HepG2 (cell line): ENCODE measurements around the gene TTLL11. TPM values are rescaled to one million over a fixed set of nuclear protein-coding genes. Genes with fewer than 3 reads are reported as not detected.
"Not testable (repeated sequence)": the region's sequence is repeated elsewhere in the genome, so short reads cannot be mapped to it uniquely, and the experiment has no call there.

ENCODE experiments used
- ATAC-seq: fragments of 200-7000 bp; cut with Tn5 transposase; 3 replicates; pipeline ENCODE4 v1.9.1; 2020; ENCODE audit warnings: mild to moderate bottlenecking, moderate library complexity
- BruUV-seq: library from RNA; stranded (reverse); fragments of 400-500 nt; replicated peaks from 2 replicates; lab custom pipeline; 2021; lab: Mats Ljungman, UMichigan
- CTCF ChIA-PET: fragments of 300-600 bp; formaldehyde crosslinking; extraction: SDS; loops from one replicate; lab custom pipeline; 2021; ENCODE audit warnings: low total read pairs, inconsistent platforms, low intra/inter-chr PET ratio; lab: Yijun Ruan, JAX
- POLR2A ChIA-PET: fragments of 350-600 bp; sonication (Branson Sonifier 250); formaldehyde crosslinking; loops from one replicate; lab custom pipeline; 2020; ENCODE audit warnings: antibody characterized with exemption, inconsistent platforms; lab: Yijun Ruan, JAX
- DNase-seq: peaks from one replicate; pipeline ENCODE4 v3.0.0-alpha.2; 2015; ENCODE audit warnings: low spot score
- FAIRE-seq: peaks from 3 replicates; lab custom pipeline; 2011; peaks lifted over from hg19 to GRCh38; lab: Jason Lieb, UNC
- H2AFZ ChIP-seq: one replicate; pipeline ENCODE4 v1.6.1; 2011; ENCODE audit warnings: low read length, inconsistent platforms
- H3K27ac ChIP-seq: fragments of 300-600 bp; 3 replicates; pipeline ENCODE4 v1.8.0; 2011; ENCODE audit warnings: mixed run types, mild to moderate bottlenecking, mixed read lengths, low read length, inconsistent platforms; ENCODE audit not compliant: insufficient read depth; ENCODE audit errors: extremely low read length
- H3K27me3 ChIP-seq, 2 experiments: fragments of 200-600 bp in 1 of 2; 2 replicates in 1 of 2; 3 replicates in 1 of 2; pipeline versions ENCODE4 v1.6.0 to v1.8.0; 2011; ENCODE audit warnings: low read length in 2 of 2, mild to moderate bottlenecking in 2 of 2, moderate library complexity in 2 of 2, inconsistent platforms in 1 of 2; ENCODE audit not compliant: insufficient read depth in 2 of 2, control insufficient read depth in 1 of 2
- H3K36me3 ChIP-seq, 2 experiments: fragments of 200-600 bp in 1 of 2; replicated peaks in 1 of 2; 2 replicates in 1 of 2; 3 replicates in 1 of 2; pipeline versions ENCODE4 v1.5.1 to v1.8.0; 2011; ENCODE audit warnings: low read length in 2 of 2, inconsistent platforms in 1 of 2; ENCODE audit not compliant: insufficient read depth in 2 of 2, control insufficient read depth in 1 of 2
- H3K4me1 ChIP-seq: 2 replicates; pipeline ENCODE4 v1.5.1; 2012; ENCODE audit warnings: low read length, inconsistent platforms; ENCODE audit not compliant: insufficient read depth
- H3K4me2 ChIP-seq: 2 replicates; pipeline ENCODE4 v1.6.0; 2011; ENCODE audit warnings: low read depth, low read length, inconsistent platforms
- H3K4me3 ChIP-seq, 3 experiments: fragments of 200-600 bp in 1 of 3; sonication (generic), shearing (Covaris generic) in 1 of 3; replicated peaks in 1 of 3; 2 replicates each; pipeline ENCODE4 v1.5.1; 2011 to 2016; ENCODE audit warnings: low read length in 3 of 3, inconsistent platforms in 2 of 3, low read depth in 2 of 3, mild to moderate bottlenecking in 2 of 3, control low read depth in 1 of 3, mixed read lengths in 1 of 3; ENCODE audit not compliant: insufficient read depth in 1 of 3
- H3K79me2 ChIP-seq: one replicate; pipeline ENCODE4 v1.6.1; 2011; ENCODE audit warnings: low read length, inconsistent platforms; ENCODE audit not compliant: insufficient read depth
- H3K9ac ChIP-seq: 2 replicates; pipeline ENCODE4 v1.6.0; 2011; ENCODE audit warnings: mild to moderate bottlenecking, low read depth, low read length, inconsistent platforms; ENCODE audit not compliant: insufficient read depth
- H3K9me3 ChIP-seq: 2 replicates; pipeline ENCODE4 v1.5.1; 2012; ENCODE audit warnings: mild to moderate bottlenecking, low read length
- H4K20me1 ChIP-seq: 2 replicates; pipeline ENCODE4 v1.6.0; 2011; ENCODE audit warnings: inconsistent platforms, mild to moderate bottlenecking, low read length, moderate library complexity; ENCODE audit not compliant: insufficient read depth
- DR1 ChIP-seq: sonication (generic); formaldehyde crosslinking; IDR thresholded peaks from 2 replicates; pipeline ENCODE4 v1.8.0; 2021; ENCODE audit warnings: mild to moderate bottlenecking, missing genetic modification reagents, inconsistent platforms
- ERF ChIP-seq: IDR thresholded peaks from 2 replicates; pipeline ENCODE4 v1.6.1; 2018; ENCODE audit warnings: missing biosample characterization, missing genetic modification reagents
- EZH2 ChIP-seq: conservative IDR thresholded peaks from 2 replicates; pipeline ENCODE4 v1.6.1; 2012; ENCODE audit warnings: mild to moderate bottlenecking, low read depth, low read length, moderate library complexity
- FOXJ3 ChIP-seq: sonication (generic); formaldehyde crosslinking; IDR thresholded peaks from 2 replicates; pipeline ENCODE4 v1.4.0; 2020; ENCODE audit warnings: missing genetic modification reagents, mild to moderate bottlenecking, borderline replicate concordance
- HMG20A ChIP-seq: IDR thresholded peaks from 2 replicates; pipeline ENCODE4 v1.6.1; 2016; ENCODE audit warnings: borderline replicate concordance
- HNF4A ChIP-seq: sonication (generic); formaldehyde crosslinking; IDR thresholded peaks from 2 replicates; pipeline ENCODE4 v1.4.0; 2020; ENCODE audit warnings: missing genetic modification reagents
- KMT2B ChIP-seq: IDR thresholded peaks from 2 replicates; pipeline ENCODE4 v1.6.1; 2016; ENCODE audit warnings: missing genetic modification reagents, missing compliant biosample characterization
- SYNCRIP ChIP-seq: fragments of 200-400 bp; formaldehyde crosslinking; IDR thresholded peaks from 2 replicates; pipeline ENCODE4 v1.6.1; 2018; ENCODE audit warnings: mild to moderate bottlenecking, low read depth, low read length; ENCODE audit not compliant: insufficient read depth
- ZGPAT ChIP-seq: IDR thresholded peaks from 2 replicates; pipeline ENCODE4 v1.6.1; 2016; ENCODE audit warnings: mild to moderate bottlenecking
- ZNF160 ChIP-seq: sonication (generic); formaldehyde crosslinking; IDR thresholded peaks from 2 replicates; pipeline ENCODE4 v1.8.0; 2022; ENCODE audit warnings: mild to moderate bottlenecking, inconsistent platforms, missing genetic modification reagents
- ZNF234 ChIP-seq: sonication (generic); formaldehyde crosslinking; conservative IDR thresholded peaks from 2 replicates; pipeline ENCODE4 v1.5.1; 2020; ENCODE audit warnings: mild to moderate bottlenecking, missing genetic modification reagents
- ZNF432 ChIP-seq: sonication (generic); formaldehyde crosslinking; IDR thresholded peaks from 2 replicates; pipeline ENCODE4 v1.5.0; 2020; ENCODE audit warnings: missing genetic modification reagents, mild to moderate bottlenecking, borderline replicate concordance
- ZNF629 ChIP-seq: sonication (generic); formaldehyde crosslinking; conservative IDR thresholded peaks from 2 replicates; pipeline ENCODE4 v1.5.0; 2020; ENCODE audit warnings: missing genetic modification reagents
- ZNF670 ChIP-seq: sonication (generic); formaldehyde crosslinking; IDR thresholded peaks from 2 replicates; pipeline ENCODE4 v1.8.0; 2022; ENCODE audit warnings: mild to moderate bottlenecking, missing genetic modification reagents, borderline replicate concordance
- ZNF792 ChIP-seq: IDR thresholded peaks from 2 replicates; pipeline ENCODE4 v1.6.1; 2016
- ZNF83 ChIP-seq: sonication (generic); formaldehyde crosslinking; IDR thresholded peaks from 2 replicates; pipeline ENCODE4 v1.4.0; 2020; ENCODE audit warnings: missing genetic modification reagents, mild to moderate bottlenecking, borderline replicate concordance
- WGBS: methylation state at CpG from one replicate; pipeline ENCODE4 v1.1.6; 2017; ENCODE audit warnings: low lambda C conversion rate; 5-methylcytosine and 5-hydroxymethylcytosine counted together
- in situ Hi-C: cut with HindIII; loops from 2 replicates; pipeline ENCODE4 v1.10.0; 2017; ENCODE audit warnings: low pct_unique_long_range_greater_than_20kb; ENCODE audit not compliant: extremely low pct_ligation_motif_present
- intact Hi-C: fragments of 100-400 bp; cut with micrococcal nuclease; formaldehyde crosslinking; loops from one replicate; pipeline ENCODE4 v1.10.0; 2022; ENCODE audit not compliant: unreplicated experiment
- polyA plus RNA-seq, 8 experiments: library from polyadenylated mRNA; depleted of rRNA in 3 of 8; stranded (reverse) in 7 of 8; unstranded in 1 of 8; fragments of >200 nt; fragmentation: Illumina TruSeq in 4 of 8; extraction: Trizol in 4 of 8; gene quantifications; 2 replicates each; pipeline versions ENCODE4 v1.2.1 to v1.2.3, GENCODE V29; 2011 to 2016; ENCODE audit warnings: low read depth in 4 of 8, missing spikeins in 1 of 8, mixed read lengths in 1 of 8; ENCODE audit not compliant: insufficient read depth in 1 of 8
- total RNA-seq, 5 experiments: library from RNA; depleted of rRNA; stranded (reverse); fragments of >200 nt; fragmentation: Illumina TruSeq; extraction: Trizol; gene quantifications; 2 replicates each; pipeline ENCODE4 v1.2.3, GENCODE V29; 2016; ENCODE audit warnings: low read depth in 1 of 5

Gene TTLL11
- total and polyA plus RNA-seq, 2 of the 13 experiments (the other 11 are each of a cell fraction or from before 2014, with no cell fraction given), result 4.5 to 5.2 TPM

- TF ChIP-seq HNF4A, result peak; percentile 42; the same call in 1 of the 2 replicates
- TF ChIP-seq, all 625 proteins: peak for 14
Observed at GRCh38 chr9:122001491-122002201, 91.5 kb downstream of the TTLL11 start (continued).

GRCh38 chr9:122000526-122000925 is 92.6 kb downstream of the TTLL11 start:
- FAIRE-seq, H3K27me3 ChIP-seq, H2AFZ ChIP-seq, H3K9me3 ChIP-seq, BruUV-seq, H3K79me2 ChIP-seq, DNase-seq, H3K27ac ChIP-seq, H3K36me3 ChIP-seq, H3K9ac ChIP-seq, CTCF ChIA-PET, H3K4me3 ChIP-seq, H4K20me1 ChIP-seq, H3K4me2 ChIP-seq, POLR2A ChIA-PET, in situ Hi-C loops, intact Hi-C loops, ATAC-seq: not testable (repeated sequence)
- 97% methylated on average over 6 of the region's 6 CpGs for WGBS
- H3K4me1 ChIP-seq, result peaks cover 33% of the 10 kb centered on the region

- in situ Hi-C loops (loop anchor here (10.0 to 25.0 kb wide), 2 partner anchors 262 to 355 kb away; no protein-coding TSS in a partner anchor), intact Hi-C loops (no loop called here)
- ATAC-seq, result no peak
- Histone ChIP-seq H2AFZ (no peak overlapping the region), H3K4me1 (peaks cover 33% of the 10 kb centered on the region), H3K79me2 (no peaks in the 10 kb centered on the region), H3K9me3 (no peaks in the 10 kb centered on the region), H3K27me3 (no peaks in the 10 kb centered on the region), H3K27ac (no peak overlapping the region), H3K4me3 (no peak overlapping the region), H3K4me2 (no peak overlapping the region), H3K36me3 (no peaks in the 10 kb centered on the region), H4K20me1 (no peaks in the 10 kb centered on the region), H3K9ac (no peak overlapping the region)
- CTCF ChIA-PET, result no interaction called here
- POLR2A ChIA-PET, result no interaction called here
- TF ChIP-seq KMT2B (CRISPR knock-in tag) (no peak), SYNCRIP (no peak), ZNF670 (CRISPR knock-in tag) (no peak), EZH2 (no peak), ZNF432 (CRISPR knock-in tag) (no peak), ZGPAT (CRISPR knock-in tag) (no peak), FOXJ3 (CRISPR knock-in tag) (no peak), HMG20A (CRISPR knock-in tag) (no peak), ZNF629 (CRISPR knock-in tag) (no peak), DR1 (CRISPR knock-in tag) (no peak), ZNF160 (CRISPR knock-in tag) (no peak), ERF (CRISPR knock-in tag) (no peak), ZNF234 (no peak), ZNF83 (CRISPR knock-in tag) (no peak), ZNF792 (no peak)
- no peak for DNase-seq
- no TSS peak for BruUV-seq
- 97% methylated on average over 3 of the region's 3 CpGs for WGBS
- no peak for FAIRE-seq
Observed at GRCh38 chr9:121999556-121999955, 93.6 kb downstream of the TTLL11 start.
